ENCODE measurements around the gene CHST15. TPM values are rescaled to one million over a fixed set of nuclear protein-coding genes. Genes with fewer than 3 reads are reported as not detected.

CHST15 gene
- polyA plus RNA-seq, 1 experiment = 6.2 TPM

DNA sequence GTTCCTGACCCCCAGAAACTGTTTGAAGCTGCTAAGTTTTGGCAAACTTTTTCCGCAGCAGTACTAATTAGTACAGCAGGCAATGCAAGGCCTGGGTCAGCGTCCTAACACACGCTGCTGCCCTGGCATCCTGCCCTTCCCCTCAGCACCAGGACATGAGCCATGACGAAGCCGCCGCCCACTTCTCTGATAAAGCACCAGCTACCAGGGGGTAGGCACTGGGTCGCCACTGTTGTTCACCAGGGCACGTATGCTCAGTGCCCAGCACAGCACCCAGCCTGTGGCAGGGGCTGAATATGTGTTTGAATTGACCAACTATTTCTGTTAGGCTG lies 59.5 kb downstream of the CHST15 start:
- Histone ChIP-seq H3K36me3 (ENCODE audit: control insufficient read depth, insufficient read depth, low read length) (no peaks in the 10 kb centered on the region), H3K4me3 (ENCODE audit: low read depth, low read length) (no peak overlapping the region), H3K27me3 (ENCODE audit: control insufficient read depth, insufficient read depth, low read length) (no peaks in the 10 kb centered on the region; the same call in 1 of the 2 replicates)
- ChIA-PET CTCF (no interaction called here), POLR2A (no interaction called here)
- TF ChIP-seq, protein P1, sequence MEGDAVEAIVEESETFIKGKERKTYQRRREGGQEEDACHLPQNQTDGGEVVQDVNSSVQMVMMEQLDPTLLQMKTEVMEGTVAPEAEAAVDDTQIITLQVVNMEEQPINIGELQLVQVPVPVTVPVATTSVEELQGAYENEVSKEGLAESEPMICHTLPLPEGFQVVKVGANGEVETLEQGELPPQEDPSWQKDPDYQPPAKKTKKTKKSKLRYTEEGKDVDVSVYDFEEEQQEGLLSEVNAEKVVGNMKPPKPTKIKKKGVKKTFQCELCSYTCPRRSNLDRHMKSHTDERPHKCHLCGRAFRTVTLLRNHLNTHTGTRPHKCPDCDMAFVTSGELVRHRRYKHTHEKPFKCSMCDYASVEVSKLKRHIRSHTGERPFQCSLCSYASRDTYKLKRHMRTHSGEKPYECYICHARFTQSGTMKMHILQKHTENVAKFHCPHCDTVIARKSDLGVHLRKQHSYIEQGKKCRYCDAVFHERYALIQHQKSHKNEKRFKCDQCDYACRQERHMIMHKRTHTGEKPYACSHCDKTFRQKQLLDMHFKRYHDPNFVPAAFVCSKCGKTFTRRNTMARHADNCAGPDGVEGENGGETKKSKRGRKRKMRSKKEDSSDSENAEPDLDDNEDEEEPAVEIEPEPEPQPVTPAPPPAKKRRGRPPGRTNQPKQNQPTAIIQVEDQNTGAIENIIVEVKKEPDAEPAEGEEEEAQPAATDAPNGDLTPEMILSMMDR (IDR thresholded peaks at IDR 0.05; ENCODE audit: insufficient read depth, low read depth, low read length) = no peak
- no peak for DNase-seq (ENCODE audit: low read depth)

DNA sequence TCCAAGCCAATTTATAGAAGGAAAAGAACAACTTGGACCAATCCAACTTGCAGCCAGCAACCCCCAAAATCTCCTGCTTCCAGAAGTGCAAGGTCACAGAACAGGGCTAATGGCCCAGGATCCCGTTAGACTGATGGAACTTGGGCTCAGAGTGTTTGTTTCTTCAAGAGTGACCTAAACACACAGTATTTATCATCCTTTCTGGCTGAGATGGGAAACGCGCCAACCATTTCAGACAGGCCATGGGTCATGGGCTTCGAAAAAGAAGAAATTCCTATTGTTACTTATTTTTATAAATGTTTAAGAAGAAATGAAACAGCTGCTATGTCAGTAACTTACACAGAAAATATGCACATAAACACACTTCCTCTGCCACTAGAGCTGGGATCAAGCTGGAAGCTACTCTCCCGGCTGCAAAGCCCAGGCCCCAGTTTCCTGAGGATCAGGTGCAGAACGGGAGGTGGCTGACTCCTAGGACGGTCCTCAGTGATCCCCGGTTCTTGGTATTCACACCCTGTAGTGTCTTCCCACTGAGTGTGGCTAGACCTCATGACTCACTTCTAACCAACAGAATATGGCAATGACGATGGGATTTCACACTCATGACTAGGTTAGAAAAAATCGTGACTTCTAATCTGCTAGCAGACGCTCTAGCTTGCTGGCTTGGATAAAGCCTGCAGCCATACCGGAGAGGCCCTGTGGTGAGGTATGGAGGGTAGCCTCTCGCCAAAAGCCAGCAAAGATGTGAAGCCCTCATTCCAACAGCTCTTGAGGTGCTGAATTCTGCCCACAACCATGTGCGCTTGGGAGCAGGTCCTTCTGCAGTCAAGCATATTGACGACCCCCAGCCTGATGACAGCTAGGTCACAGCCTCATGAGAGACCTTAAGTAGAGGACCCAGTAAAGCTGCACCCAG lies 60.2 kb downstream of the CHST15 start:
- ChIA-PET POLR2A (no interaction called here), CTCF (interaction anchor here (0.7 kb wide), 1 partner anchor 10 kb away, joined by 3 read pairs; no protein-coding TSS in a partner anchor)
- no peak overlapping the region for H3K4me3 ChIP-seq (ENCODE audit: low read depth, low read length)
- no peak for DNase-seq (ENCODE audit: low read depth)
- TF ChIP-seq, protein P1 (IDR thresholded peaks at IDR 0.05; ENCODE audit: insufficient read depth, low read depth, low read length) = no peak
- no peaks in the 10 kb centered on the region for H3K36me3 ChIP-seq (ENCODE audit: control insufficient read depth, insufficient read depth, low read length)
- H3K27me3 ChIP-seq (ENCODE audit: control insufficient read depth, insufficient read depth, low read length) = no peaks in the 10 kb centered on the region; the same call in 1 of the 2 replicates

DNA sequence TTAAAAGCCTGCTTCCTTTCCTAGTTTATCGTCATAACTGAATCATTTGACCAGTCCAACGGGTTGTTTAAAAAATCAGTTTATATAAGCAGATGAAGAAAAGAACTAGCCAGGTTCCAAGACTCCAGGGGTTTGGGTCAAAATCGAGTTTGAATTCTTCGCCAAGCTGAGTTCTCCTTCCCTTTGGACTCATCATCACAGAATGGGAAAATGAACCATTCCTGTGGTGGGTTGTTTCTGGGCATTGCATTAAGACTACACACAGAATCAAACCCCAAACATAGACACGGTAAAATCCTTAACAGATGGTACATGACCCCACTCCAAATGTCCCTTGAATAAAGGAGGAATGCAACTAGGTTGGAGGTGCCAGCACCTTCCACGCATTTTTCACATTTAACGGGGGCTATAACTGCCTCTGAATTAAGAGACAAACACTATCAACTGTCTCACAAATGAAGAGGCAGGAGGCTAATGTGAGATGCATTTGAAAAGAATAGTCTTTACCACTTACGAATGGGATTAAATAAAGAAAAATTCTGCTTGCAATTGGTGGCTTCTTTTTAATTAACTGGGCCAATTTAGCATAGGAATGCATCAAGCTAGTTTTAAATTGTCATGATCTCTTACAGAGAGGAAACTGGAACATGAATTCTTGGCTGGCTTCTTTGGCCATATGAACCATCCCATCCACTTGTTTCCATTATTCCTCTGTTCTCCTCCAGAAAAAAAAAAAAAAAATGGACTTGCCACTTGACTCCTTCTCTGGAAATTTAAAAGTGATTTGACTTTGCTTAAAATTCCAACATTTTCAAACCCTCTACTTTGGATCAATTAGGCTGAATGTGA lies 61.1 kb downstream of the CHST15 start:
- H3K36me3 ChIP-seq (ENCODE audit: control insufficient read depth, insufficient read depth, low read length) = no peaks in the 10 kb centered on the region
- TF ChIP-seq, protein P1 (IDR thresholded peaks at IDR 0.05; ENCODE audit: insufficient read depth, low read depth, low read length) = no peak
- H3K4me3 ChIP-seq (ENCODE audit: low read depth, low read length) = no peak overlapping the region
- no peak for DNase-seq (ENCODE audit: low read depth)
- POLR2A ChIA-PET = no interaction called here
- H3K27me3 ChIP-seq (ENCODE audit: control insufficient read depth, insufficient read depth, low read length) = no peaks in the 10 kb centered on the region; the same call in 1 of the 2 replicates
- CTCF ChIA-PET = interaction anchor here (0.7 kb wide), 1 partner anchor 11 kb away, joined by 3 read pairs; no protein-coding TSS in a partner anchor

DNA sequence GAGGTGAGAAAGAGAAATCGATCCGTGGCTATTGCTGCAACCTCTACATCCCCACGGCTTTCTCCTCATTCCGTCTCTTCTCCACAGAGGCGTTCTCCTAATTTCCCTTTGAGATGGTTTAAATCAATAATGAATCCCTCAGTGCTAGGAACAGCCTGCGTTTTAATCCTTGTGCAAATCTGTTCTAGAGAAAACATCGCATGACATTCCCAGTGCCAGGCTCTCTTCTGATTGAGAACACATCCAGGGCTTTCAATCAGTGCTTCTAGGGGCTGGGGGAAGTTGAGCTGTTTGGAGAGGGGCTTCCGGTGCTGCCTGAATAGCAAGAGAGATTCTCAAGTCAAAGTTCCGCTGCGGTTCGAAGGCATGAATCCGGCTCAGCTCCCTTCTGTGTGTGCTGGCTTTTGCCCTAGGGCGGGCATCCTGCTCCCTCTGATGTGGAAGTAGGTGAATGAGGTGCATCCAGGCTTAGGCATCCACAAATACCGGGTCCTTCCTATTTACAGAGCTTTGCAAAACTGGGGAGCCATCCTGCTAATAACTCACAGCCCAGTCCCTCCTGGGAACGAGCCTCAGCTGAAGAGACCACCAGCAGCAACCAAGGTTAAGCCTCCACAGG lies 62.8 kb downstream of the CHST15 start:
- ChIA-PET CTCF (no interaction called here), POLR2A (no interaction called here)
- Histone ChIP-seq H3K36me3 (ENCODE audit: control insufficient read depth, insufficient read depth, low read length) (no peaks in the 10 kb centered on the region), H3K4me3 (ENCODE audit: low read depth, low read length) (no peak overlapping the region), H3K27me3 (ENCODE audit: control insufficient read depth, insufficient read depth, low read length) (no peaks in the 10 kb centered on the region; the same call in 1 of the 2 replicates)
- TF ChIP-seq, protein P1 (IDR thresholded peaks at IDR 0.05; ENCODE audit: insufficient read depth, low read depth, low read length) = no peak
- DNase-seq (ENCODE audit: low read depth) = no peak

Data from BJ (cell line).